HG03354 (cell line): Measurements from ENCODE around the gene CLDN9.
A peak's percentile ranks its signal among the peaks of the same experiment; 100 is the strongest.
"Not testable (repeated sequence)": the region's sequence is repeated elsewhere in the genome, so short reads cannot be mapped to it uniquely, and the experiment has no call there.

Source experiments
- ATAC-seq: cut with Tn5 transposase; IDR thresholded peaks from one replicate; pipeline ENCODE4 v1.9.1; 2021; ENCODE audit warnings: mild to moderate bottlenecking; ENCODE audit not compliant: unreplicated experiment, poor library complexity, severe bottlenecking

CLDN9 gene

GRCh38 chr16:3050487-3050886 is 37.8 kb downstream of the CLDN9 start:
- no peak for ATAC-seq

DNA sequence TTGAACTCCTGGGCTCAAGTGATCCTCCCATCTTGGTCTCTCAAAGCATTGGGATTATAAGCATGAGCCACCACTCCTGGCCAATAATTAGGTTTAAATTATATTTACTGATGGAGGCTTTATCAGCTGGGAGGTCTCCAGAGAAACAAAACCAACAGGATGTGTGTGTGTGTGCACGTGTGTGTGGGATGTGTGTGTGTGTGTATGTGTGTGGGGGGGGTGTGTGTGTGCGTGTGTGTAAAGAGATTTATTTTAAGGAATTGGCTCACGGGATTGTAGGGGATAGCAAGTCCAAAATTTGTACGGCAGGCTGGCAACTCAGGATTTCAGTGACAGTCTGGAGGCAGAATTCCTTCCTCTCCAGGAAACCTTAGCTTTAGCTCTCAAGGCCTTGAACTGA is 38.3 kb downstream of the CLDN9 start:
- no peak for ATAC-seq

GRCh38 chr16:3051494-3051893 is 38.8 kb downstream of the CLDN9 start:
- no peak for ATAC-seq

DNA sequence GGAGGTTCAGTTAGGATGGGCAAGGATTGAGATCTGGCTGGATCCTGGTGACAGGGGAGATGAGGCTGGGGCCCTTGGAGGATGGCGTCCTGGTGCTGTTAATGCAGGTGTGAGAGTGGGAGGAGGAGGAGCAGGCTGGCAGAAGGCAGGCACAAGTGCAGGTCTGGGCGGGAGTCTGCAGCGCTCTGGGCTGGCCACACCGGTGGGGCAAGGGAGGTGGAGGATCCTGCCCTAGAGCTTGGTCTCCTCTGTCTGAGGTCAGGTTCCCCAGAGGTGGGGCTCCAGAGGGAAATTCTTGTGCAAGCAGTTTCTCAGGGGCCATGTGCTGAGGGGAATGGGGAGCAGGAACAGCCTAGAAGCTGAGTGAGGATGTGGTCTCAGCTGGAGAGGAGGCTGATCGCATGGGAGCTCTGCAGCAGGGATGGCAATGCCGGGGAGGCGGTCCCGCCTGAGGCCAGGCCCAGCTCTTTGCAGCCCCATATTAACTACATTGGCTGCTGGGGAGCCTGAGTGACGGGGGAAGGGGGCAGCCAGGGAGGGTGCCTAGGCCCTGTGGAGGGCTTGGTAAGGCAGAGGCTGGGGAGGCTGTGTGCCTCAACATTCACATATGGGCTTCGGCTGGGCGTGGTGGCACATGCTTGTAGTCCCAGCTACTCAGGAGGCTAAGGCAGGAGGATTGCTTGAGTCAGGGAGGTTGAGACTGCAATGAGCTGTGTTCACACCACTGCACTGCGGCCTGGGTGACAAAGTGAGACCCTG is 40.0 kb downstream of the CLDN9 start:
- not testable (repeated sequence) for ATAC-seq

DNA sequence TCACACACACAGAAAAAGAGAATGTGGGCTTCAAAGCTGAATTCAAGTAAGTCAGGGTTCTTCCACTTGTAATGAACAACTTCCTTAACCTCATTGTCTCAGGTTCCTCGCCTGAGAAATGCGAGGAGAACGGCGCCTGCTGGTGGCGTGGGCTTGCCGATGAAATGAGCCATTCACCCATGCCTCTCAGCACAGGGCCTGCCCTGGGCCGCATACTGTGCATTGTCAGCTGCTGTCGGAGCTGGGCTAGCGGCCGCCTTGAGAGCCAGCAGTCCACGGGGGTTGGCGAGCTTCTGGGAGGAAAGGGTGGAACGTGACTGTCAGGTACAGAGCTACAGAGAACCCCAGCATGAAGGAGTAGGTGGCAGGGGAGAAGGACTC is 40.6 kb downstream of the CLDN9 start:
- ATAC-seq = not testable (repeated sequence)

DNA sequence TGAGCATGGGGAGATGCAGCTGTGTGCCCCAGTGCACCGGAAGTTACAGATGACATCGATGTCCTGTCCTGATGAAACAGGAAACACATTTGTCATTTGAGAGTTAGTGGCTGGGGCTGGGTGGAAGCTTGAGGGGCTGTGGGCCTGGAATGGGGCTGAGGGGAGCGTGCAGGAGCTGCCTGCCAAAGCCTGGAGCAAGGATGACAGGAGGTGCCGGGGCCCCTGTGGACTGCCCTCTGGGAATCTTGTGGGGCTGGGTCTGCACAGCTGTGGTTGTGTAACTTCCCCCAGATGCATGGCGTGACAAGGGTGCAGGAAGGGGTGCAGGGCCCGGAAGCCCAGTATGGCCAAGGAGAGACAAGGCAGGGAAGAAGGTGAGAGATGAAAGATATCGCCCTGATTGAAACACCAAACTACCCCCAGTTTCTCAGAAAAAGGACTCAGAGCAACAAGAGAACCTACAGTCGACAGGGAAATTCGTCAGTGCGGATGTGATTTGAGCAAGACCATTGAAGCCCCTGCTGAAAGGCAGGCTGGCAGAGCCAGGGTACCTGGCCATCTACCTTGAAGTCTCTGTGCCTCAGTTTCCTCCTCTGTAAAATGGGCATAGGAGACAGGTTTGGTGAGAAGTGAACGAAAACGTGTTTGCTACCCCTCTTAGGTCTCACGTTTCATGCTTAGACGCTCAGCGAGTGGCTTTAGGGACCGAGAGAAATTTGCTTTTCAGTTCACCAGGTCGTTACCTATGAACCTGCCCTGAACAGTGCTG is 42.4 kb downstream of the CLDN9 start:
- no peak for ATAC-seq

GRCh38 chr16:3055734-3056115 is 43.0 kb downstream of the CLDN9 start:
- not testable (repeated sequence) for ATAC-seq

DNA sequence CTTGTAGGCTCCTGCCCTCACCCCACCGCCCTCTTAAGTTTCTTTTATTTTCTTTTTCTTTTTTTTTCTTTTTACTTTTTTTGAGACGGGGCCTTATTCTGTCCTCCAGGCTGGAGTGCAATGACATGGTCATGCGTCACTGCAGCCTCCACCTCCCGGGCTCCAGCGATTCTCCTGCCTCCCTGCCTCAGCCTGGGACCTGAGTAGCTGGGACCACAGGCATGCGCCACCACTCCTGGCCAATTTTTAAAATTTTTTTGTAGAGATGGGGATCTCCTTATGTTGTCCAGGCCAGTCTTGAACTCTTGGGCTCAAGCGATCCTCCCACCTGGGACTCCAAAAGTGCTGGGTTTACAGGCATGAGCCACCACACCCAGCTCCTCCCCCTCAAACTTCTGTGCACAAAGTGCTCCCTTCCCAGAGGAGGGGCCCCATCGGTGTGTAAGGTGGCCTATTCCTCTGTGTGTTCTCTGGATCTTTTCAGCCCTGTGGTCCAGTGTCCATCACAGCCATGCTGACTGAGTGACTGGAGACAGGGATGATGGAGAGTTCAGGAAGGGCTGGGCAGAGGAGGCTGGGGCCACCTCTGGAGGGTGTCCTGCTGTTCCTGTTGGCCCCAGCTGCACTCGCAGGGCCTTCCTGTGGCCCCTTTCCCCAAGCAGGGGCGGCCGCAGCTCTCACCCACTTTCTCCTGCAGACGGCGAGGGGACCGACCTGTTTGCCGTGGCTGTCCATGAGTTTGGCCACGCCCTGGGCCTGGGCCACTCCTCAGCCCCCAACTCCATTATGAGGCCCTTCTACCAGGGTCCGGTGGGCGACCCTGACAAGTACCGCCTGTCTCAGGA is 43.8 kb downstream of the CLDN9 start:
- no peak for ATAC-seq

- no peak for ATAC-seq
These were observed 44.7 kb downstream of the CLDN9 start for GRCh38 chr16:3057181-3058138.

- peak; percentile 31 for ATAC-seq
These were observed 45.7 kb downstream of the CLDN9 start for GRCh38 chr16:3058139-3059030.

GRCh38 chr16:3059041-3059722 is 46.5 kb downstream of the CLDN9 start:
- peak; percentile 87 for ATAC-seq

- no peak for ATAC-seq
These were observed 47.1 kb downstream of the CLDN9 start for GRCh38 chr16:3059723-3060242.

DNA sequence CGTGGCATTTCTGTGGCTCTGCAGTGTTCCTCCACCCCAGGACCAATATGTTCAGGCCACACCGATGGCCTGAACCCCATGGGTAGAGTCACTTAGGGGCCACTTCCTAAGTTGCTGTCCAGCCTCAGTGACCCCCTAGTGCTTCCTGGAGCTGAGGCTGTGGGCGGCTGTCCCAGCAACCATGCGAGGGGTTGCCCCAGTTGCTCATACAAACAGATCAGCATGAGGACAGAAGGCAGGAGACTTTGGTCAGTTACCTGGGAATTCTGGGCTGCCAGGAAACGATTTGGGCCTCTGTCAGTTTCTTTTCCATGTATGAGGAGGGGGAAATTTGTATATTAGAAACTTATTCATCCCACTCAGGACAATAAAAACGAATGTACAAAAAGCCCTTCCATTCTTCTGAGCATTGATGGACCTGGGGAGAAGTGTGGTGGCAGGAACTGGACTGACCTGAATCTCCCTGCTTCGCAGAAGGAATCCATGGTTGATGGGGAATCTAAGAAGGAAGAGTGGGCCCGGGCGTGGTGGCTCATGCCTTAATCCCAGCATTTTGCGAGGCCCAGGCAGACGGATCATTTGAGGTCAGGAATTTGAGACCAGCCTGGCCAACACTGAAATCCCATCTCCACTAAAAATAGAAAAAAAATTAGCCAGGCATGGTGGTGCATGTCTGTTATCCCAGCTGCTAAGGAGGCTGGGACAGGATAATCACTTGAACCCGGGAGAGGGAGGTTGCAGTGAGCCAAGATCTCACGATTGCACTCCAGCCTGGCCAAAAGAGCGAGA is 47.8 kb downstream of the CLDN9 start:
- no peak for ATAC-seq

- ATAC-seq = no peak
These were observed 49.8 kb downstream of the CLDN9 start for GRCh38 chr16:3062553-3062952.

DNA sequence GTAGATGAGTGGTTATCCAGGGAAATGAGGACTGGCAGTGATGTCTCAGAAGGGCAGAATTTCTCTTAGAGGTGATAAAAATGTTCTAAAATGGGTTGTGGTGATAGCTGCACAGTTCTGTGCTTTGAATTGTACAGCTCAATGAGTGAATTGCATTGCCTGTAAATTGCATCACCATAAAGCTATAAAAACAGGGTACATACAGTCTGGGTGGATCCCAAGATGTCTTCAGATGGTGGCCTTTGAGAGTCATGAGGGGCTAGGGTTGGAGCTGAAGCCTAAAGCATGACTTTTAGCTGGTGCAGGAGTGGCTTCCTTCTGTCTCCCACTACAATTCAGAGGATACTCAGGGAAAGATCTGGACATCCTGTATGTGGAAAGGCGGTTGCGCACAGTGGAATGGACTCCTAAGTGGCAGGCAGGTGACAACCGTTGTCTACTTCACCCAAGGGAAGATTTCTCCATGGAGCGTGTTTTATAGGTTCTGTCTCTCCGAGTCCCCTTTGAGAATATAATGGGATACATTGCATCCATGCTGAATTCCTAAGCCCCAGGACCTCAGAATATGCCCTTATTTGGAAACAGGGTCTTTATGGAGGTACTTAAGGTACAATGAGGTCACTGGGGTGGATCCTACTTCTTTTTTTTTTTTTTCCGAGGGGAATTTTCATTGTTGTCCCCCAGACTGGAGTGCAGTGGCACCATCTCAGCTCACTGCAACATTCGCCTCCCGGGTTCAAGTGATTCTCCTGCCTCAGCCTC is 51.1 kb downstream of the CLDN9 start:
- no peak for ATAC-seq
